ENCODE data around the gene TGFBR3.

Gene TGFBR3

DNA sequence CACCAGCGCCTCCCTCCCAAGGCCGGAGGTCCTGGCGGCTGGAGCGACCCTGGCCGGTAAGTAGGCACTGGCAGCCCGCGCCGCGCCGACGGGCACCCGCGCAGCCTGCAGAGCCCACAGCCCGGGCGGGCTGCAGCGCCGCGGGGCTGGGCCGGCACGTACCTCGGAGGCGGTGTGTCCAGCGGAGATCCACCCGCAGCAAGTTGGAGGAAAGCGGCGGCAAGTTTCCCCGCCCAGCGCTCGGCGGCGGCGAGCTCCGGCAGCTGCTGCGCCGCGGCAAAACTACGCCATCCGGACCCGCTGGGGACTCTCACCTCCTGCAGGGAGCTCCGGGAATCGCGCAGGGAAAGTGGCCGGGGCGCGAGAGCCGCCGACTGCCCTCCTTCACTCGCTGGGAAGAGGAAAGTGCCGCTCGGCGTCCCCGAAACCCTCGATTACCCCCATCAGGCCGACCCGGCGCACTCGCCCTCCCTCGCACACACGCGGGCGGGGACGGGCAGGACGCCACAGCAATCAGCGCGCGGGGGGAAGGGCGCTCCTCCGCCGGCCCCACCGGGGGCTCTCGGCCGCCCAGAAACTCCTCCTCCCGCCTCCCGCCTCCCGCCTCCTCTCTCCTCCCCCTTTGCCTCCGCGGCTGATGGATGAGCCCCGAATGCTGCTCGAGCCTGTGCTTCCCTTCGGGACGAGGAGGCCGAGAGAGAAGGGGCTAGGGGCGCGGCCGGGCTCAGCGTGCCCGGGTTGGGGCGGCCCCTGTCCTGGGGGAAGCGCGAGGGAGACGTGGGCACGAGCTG, at the start of gene TGFBR3:
Gene TGFBR3 (minus strand): TSS at position 436 of the 791 bp plus-strand sequence. CDS start 24,620 bp downstream, outside the sequence.
- DNase-seq = peak; percentile 97

GRCh38 chr1:91929250-91929649, 43.3 kb upstream of the TGFBR3 start:
- peak; percentile 23 for DNase-seq

- DNase-seq = no peak
These were observed 42.1 kb upstream of the TGFBR3 start for GRCh38 chr1:91928026-91928425.

DNA sequence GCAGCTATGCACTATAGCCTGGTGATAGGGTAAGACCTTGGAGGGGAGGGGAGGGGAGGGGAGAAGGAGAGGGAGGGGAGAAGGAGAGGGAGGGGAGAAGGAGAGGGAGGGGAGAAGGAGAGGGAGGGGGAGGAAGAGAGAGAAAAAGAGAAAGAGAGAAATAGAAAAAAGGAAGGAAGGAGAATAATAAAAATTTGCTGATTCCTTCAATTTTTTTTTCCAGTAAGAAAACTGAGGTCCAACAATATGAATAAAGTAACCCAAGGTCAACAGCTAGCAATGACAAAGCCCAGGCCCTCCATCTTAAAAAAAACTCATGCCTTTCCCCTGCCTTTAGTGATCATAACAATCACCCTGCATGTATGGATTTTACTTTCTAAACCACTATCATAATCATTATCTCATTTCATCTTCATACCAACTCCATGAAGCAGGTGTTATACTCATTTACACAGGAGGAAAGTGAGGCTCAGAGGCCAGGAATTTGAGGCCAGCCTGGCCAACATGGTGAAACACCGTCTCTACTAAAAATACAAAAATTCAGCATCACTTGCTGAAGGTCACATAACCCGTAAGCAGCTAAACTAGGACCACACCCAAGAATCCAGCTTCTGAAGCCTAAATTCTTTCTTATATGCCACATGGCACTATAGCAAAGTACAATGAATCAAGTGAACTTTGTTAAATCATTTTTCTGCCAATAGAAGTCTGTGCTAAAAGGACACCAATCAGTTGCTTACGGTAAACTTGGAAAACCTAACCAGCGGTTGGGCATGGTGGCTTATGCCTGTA, 39.9 kb upstream of the TGFBR3 start:
- no peak for DNase-seq

DNA sequence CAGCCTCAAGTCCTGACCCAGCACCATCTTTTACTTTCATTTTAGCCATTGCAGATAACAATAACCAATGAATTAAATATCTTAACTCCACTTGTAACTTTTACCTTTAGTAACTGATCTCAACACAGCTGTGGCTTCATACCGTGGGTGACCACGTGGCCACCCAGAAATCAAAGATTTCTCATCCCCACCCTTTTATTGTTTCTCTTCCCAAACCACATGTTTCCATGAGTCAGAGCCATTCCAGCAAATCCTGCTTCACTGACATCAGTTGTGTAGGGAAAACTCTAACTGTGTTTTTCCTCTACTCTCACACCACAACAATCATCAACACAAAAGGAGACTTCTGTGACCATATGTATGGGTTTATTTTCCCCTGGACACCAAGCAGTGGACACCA, 38.2 kb upstream of the TGFBR3 start:
- DNase-seq = peak; percentile 23

DNA sequence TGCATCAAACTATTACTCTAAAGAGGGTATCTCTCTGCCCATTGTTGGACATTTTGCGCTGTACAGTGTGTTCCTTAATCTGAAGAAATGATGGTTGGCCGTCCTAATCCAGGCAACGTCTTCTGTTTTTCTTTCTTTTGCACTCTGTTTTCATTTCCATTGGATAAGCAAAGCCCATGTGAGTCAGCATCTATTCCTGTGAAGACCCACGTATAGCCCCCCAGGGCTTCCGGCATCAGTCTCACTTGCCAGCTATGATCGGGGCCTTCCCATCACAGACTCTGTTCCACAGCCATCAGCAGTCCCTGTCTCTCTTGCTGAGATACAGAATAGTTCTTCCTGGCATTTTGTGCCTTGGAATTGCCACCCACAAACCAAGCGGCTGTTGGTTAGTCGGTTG, 34.0 kb upstream of the TGFBR3 start:
- no peak for DNase-seq

- no peak for DNase-seq
These were observed 31.0 kb upstream of the TGFBR3 start for GRCh38 chr1:91916811-91917460.

GRCh38 chr1:91916046-91916445, 30.1 kb upstream of the TGFBR3 start:
- no peak for DNase-seq

- DNase-seq = no peak
These were observed 27.1 kb upstream of the TGFBR3 start for GRCh38 chr1:91913018-91913417.

GRCh38 chr1:91912266-91912665, 26.3 kb upstream of the TGFBR3 start:
- DNase-seq = no peak

DNA sequence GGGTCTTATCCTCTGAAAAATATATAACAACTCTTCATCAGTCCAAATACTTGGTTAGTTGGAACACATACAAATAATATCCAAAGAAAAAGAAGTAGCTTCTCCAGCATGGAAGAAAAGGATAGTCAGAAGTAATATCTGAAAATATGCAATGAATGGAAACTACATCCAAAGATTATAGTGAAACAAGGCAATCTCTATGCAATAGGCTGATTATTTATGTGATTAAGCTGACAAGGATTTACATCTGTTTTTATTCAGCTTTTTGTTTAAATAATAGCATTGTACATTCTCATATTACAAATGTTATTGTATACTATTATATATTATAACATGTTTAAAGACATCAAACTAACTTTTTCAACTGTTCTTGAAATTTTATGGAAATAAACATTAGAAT, 15.3 kb upstream of the TGFBR3 start:
- no peak for DNase-seq

DNA sequence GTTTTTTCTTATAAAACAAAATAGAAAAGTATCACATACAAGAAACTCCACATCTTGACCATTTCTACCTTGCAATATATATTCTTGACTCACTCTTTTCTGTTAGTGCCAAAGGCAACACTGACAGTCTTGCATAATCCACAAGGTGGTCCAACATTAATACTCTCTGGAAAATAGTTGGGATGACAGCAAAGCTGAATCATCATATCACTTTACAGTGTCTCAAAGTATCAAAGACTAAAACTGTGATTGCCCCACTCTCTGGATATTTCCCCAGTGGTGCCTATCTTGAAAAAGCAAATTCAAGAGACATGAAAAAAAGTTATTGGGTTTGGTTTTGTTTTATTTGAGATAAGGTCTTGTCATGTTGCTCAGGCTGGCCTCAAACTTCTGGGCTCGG, 14.6 kb upstream of the TGFBR3 start:
- DNase-seq = no peak

GRCh38 chr1:91897016-91897415, 11.1 kb upstream of the TGFBR3 start:
- DNase-seq = no peak

- DNase-seq = no peak
These were observed 10.0 kb upstream of the TGFBR3 start for GRCh38 chr1:91895832-91896556.

GRCh38 chr1:91894036-91894761, 8.2 kb upstream of the TGFBR3 start:
- DNase-seq = no peak

DNA sequence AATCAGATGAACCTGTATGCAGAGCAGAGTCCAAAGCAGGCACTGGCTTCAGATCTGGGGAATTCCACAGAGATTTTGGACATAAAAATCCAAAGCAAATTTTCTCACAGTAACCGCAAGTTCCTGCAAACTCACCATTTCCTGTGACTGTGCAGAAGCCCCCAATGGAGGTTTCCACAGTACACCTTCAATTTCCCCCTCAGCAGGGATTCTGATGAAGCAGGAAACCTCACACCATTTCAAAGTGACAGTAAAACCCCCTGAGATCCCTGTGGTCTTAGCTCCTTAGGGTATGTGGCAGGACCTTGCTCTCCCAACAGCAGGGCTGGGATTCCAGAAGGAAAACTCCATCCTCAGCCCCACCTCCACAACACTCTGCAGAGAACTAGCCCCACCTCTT, 6.0 kb upstream of the TGFBR3 start:
- no peak for DNase-seq

- no peak for DNase-seq
These were observed 5.5 kb upstream of the TGFBR3 start for GRCh38 chr1:91891454-91891853.

- no peak for DNase-seq
These were observed 3.9 kb upstream of the TGFBR3 start for GRCh38 chr1:91889717-91890459.

- DNase-seq = peak; percentile 55
These were observed 687 bp downstream of the TGFBR3 start for GRCh38 chr1:91885213-91885715.

DNA sequence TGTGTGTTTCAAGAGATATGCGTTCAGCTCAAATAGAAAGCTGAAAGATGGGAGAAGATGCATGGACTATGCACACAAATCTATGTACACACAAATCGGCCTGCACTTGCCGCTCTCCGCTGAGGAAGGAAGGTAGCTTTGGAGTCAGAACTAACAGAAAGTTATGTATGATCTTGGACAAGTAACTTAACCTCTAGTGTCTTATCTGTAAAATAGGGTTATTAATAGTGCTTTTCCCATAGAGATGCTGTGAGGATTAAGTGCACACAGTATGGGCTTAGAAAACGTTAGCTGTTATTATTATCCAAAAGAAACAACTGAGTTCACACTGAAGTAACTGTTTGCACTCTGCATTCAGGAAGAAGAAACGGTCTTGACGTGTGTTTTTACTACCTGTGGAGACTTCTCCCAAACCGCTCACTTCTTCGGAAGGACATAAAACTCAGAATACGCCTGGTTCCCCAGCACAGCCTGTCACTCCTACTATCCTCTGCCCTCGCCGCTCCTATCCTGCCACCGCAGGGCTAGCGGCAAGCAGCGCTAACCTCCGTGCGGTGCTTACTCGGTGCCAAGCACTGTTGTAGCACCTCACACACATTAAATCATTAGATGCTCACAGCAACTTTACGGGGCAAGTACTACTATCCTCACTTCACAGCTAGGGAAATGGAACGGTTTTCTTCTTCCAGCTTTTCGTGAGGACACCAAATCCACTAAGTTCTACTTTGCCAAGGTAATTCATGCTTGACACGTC, 1.3 kb downstream of the TGFBR3 start:
- DNase-seq = peak; percentile 38

GRCh38 chr1:91883470-91883869, 2.5 kb downstream of the TGFBR3 start:
- no peak for DNase-seq

Measured in femur (tissue), 1 donor.